Measurements from ENCODE around the gene SMIM14.
"Not testable (repeated sequence)": the region's sequence is repeated elsewhere in the genome, so short reads cannot be mapped to it uniquely, and the experiment has no call there.

SMIM14 gene

GRCh38 chr4:39597695-39598381 is 40.8 kb downstream of the SMIM14 start:
- DNase-seq (ENCODE audit: low read depth, low spot score), result no peak

- DNase-seq (ENCODE audit: low read depth, low spot score), result no peak
These were observed 41.7 kb downstream of the SMIM14 start for GRCh38 chr4:39596971-39597370.

GRCh38 chr4:39591290-39591689 is 47.4 kb downstream of the SMIM14 start:
- no peak for DNase-seq (ENCODE audit: low read depth, low spot score)

- peak; percentile 21 for DNase-seq (ENCODE audit: low read depth, low spot score)
These were observed 50.8 kb downstream of the SMIM14 start for GRCh38 chr4:39587881-39588280.

GRCh38 chr4:39574946-39575345 is 63.7 kb downstream of the SMIM14 start:
- DNase-seq (ENCODE audit: low read depth, low spot score), result no peak

- DNase-seq (ENCODE audit: low read depth, low spot score), result no peak
These were observed 67.2 kb downstream of the SMIM14 start for GRCh38 chr4:39571504-39571903.

- no peak for DNase-seq (ENCODE audit: low read depth, low spot score)
These were observed 67.6 kb downstream of the SMIM14 start for GRCh38 chr4:39571054-39571453.

- DNase-seq (ENCODE audit: low read depth, low spot score), result no peak
These were observed 69.5 kb downstream of the SMIM14 start for GRCh38 chr4:39569209-39569608.

- no peak for DNase-seq (ENCODE audit: low read depth, low spot score)
These were observed 69.9 kb downstream of the SMIM14 start for GRCh38 chr4:39568805-39569204.

- no peak for DNase-seq (ENCODE audit: low read depth, low spot score)
These were observed 72.6 kb downstream of the SMIM14 start for GRCh38 chr4:39565878-39566600.

- DNase-seq (ENCODE audit: low read depth, low spot score), result no peak
These were observed 75.3 kb downstream of the SMIM14 start for GRCh38 chr4:39563346-39563847.

GRCh38 chr4:39562792-39563191 is 75.9 kb downstream of the SMIM14 start:
- DNase-seq (ENCODE audit: low read depth, low spot score), result no peak

GRCh38 chr4:39559626-39560025 is 79.0 kb downstream of the SMIM14 start:
- no peak for DNase-seq (ENCODE audit: low read depth, low spot score)

- no peak for DNase-seq (ENCODE audit: low read depth, low spot score)
These were observed 83.2 kb downstream of the SMIM14 start for GRCh38 chr4:39555472-39555871.

- DNase-seq (ENCODE audit: low read depth, low spot score), result no peak
These were observed 90.1 kb downstream of the SMIM14 start for GRCh38 chr4:39548425-39549067.

GRCh38 chr4:39544580-39545315 is 93.9 kb downstream of the SMIM14 start:
- no peak for DNase-seq (ENCODE audit: low read depth, low spot score)

GRCh38 chr4:39544080-39544479 is 94.6 kb downstream of the SMIM14 start:
- not testable (repeated sequence) for DNase-seq (ENCODE audit: low read depth, low spot score)

- no peak for DNase-seq (ENCODE audit: low read depth, low spot score)
These were observed 95.6 kb downstream of the SMIM14 start for GRCh38 chr4:39543034-39543433.

GRCh38 chr4:39542611-39543012 is 96.1 kb downstream of the SMIM14 start:
- DNase-seq (ENCODE audit: low read depth, low spot score), result no peak

- DNase-seq (ENCODE audit: low read depth, low spot score), result no peak
These were observed 96.6 kb downstream of the SMIM14 start for GRCh38 chr4:39541987-39542610.

GRCh38 chr4:39539089-39539611 is 99.5 kb downstream of the SMIM14 start:
- no peak for DNase-seq (ENCODE audit: low read depth, low spot score)
